Activated CD4-positive, CD25-positive, alpha-beta regulatory T cell treated with anti-CD3 and anti-CD28 coated beads, Interleukin-2, amount 50 U/mL, for 16 hours (primary cell): Measurements from ENCODE around the gene AKR1C3.
"Not testable (repeated sequence)": the region's sequence is repeated elsewhere in the genome, so short reads cannot be mapped to it uniquely, and the experiment has no call there.

Experiments
- DNase-seq: peaks from one replicate; pipeline ENCODE4 v3.0.0-alpha.2; 2020; ENCODE audit warnings: low read depth, low spot score

AKR1C3 gene

GRCh38 chr10:5094265-5095205, at the start of gene AKR1C3:
Gene AKR1C3, plus strand, starts transcription at chr10:5094414. Its CDS starts 31 bp downstream, at chr10:5094445.
- no peak for DNase-seq

- no peak for DNase-seq
Observed at GRCh38 chr10:5045095-5045494, 49.1 kb upstream of the AKR1C3 start.

- no peak for DNase-seq
Observed at GRCh38 chr10:5046410-5046809, 47.8 kb upstream of the AKR1C3 start.

GRCh38 chr10:5047055-5047454, 47.2 kb upstream of the AKR1C3 start:
- DNase-seq: not testable (repeated sequence)

- no peak for DNase-seq
Observed at GRCh38 chr10:5047912-5048628, 46.1 kb upstream of the AKR1C3 start.

- not testable (repeated sequence) for DNase-seq
Observed at GRCh38 chr10:5052951-5053500, 41.2 kb upstream of the AKR1C3 start.

- not testable (repeated sequence) for DNase-seq
Observed at GRCh38 chr10:5054831-5055230, 39.4 kb upstream of the AKR1C3 start.

GRCh38 chr10:5059267-5059666, 34.9 kb upstream of the AKR1C3 start:
- DNase-seq: not testable (repeated sequence)

- not testable (repeated sequence) for DNase-seq
Observed at GRCh38 chr10:5060791-5061190, 33.4 kb upstream of the AKR1C3 start.

- DNase-seq: no peak
Observed at GRCh38 chr10:5064656-5065055, 29.6 kb upstream of the AKR1C3 start.

- no peak for DNase-seq
Observed at GRCh38 chr10:5068274-5068984, 25.8 kb upstream of the AKR1C3 start.

- no peak for DNase-seq
Observed at GRCh38 chr10:5070648-5071410, 23.4 kb upstream of the AKR1C3 start.

GRCh38 chr10:5071411-5072198, 22.6 kb upstream of the AKR1C3 start:
- no peak for DNase-seq

GRCh38 chr10:5073659-5074058, 20.6 kb upstream of the AKR1C3 start:
- DNase-seq: no peak

GRCh38 chr10:5076615-5077014, 17.6 kb upstream of the AKR1C3 start:
- no peak for DNase-seq

- DNase-seq: no peak
Observed at GRCh38 chr10:5078547-5079180, 15.6 kb upstream of the AKR1C3 start.

GRCh38 chr10:5079306-5079830, 14.8 kb upstream of the AKR1C3 start:
- no peak for DNase-seq

- no peak for DNase-seq
Observed at GRCh38 chr10:5079836-5080235, 14.4 kb upstream of the AKR1C3 start.

- no peak for DNase-seq
Observed at GRCh38 chr10:5081091-5081490, 13.1 kb upstream of the AKR1C3 start.
